Posterior vena cava (tissue), 2 donors: ENCODE results near the gene RPL36. TPM values are rescaled to one million over a fixed set of nuclear protein-coding genes. Genes with fewer than 3 reads are reported as not detected.
"Not testable (repeated sequence)": the region's sequence is repeated elsewhere in the genome, so short reads cannot be mapped to it uniquely, and the experiment has no call there.

Source experiments
- DNase-seq: peaks from one replicate; pipeline ENCODE4 v3.0.0-alpha.2; 2020; ENCODE audit warnings: low spot score
- intact Hi-C, 2 donors: fragments of 100-400 bp; cut with DNase I; formaldehyde crosslinking; loops; one replicate each; pipeline versions ENCODE4 v1.14.1 to v1.14.2; 2022 to 2023
- total RNA-seq, 2 donors: library from RNA; stranded (reverse); fragmentation: NEBNext Ultra II Directional; extraction: Animal tissue kit (Norgen Biotek cat#: 25700); gene quantifications; one replicate each; pipeline ENCODE4 v1.2.1, GENCODE V29; 2021
- donor health status: DM: yes; HTN: yes; CAD: no.
- donor health status: DM: yes; HTN: yes; CAD: no.

RPL36 gene
- total RNA-seq, 2 donors from 2014 or later, result 525 to 575 TPM

DNA sequence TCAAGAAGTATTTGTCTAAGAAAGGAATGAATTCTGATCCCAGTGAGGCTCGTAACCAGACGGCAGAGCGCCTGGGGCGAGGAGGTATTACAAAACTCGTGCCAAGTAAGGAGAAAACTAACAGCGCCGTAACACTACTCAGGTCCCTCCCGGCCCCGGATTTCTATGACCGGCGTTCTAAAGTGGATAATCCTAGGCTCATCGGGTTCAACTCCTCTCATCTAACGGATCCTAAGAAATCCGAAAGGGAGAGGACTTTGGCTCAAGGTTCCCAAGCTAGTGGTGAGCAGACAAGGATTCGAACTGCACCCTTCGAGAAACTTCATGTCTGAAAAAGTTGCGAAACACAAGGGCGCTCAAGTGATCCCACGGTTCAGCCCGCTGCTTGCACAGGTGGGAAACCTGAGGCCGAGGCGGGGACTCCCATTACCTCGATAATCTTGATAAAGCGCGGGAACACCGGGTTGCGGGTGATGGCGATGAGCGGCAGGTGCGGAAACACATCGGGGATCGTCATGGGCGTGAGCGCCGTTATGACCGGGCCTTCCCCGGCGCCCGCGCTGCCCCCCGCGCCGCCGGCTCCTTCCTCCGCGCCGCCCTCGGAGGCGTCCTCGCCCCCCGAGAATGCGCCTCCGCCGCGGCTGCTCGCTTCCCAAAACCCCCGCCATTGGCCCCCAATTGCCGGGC, 29.3 kb downstream of the RPL36 start:
- no peak for DNase-seq
- intact Hi-C loops, result no loop called here

DNA sequence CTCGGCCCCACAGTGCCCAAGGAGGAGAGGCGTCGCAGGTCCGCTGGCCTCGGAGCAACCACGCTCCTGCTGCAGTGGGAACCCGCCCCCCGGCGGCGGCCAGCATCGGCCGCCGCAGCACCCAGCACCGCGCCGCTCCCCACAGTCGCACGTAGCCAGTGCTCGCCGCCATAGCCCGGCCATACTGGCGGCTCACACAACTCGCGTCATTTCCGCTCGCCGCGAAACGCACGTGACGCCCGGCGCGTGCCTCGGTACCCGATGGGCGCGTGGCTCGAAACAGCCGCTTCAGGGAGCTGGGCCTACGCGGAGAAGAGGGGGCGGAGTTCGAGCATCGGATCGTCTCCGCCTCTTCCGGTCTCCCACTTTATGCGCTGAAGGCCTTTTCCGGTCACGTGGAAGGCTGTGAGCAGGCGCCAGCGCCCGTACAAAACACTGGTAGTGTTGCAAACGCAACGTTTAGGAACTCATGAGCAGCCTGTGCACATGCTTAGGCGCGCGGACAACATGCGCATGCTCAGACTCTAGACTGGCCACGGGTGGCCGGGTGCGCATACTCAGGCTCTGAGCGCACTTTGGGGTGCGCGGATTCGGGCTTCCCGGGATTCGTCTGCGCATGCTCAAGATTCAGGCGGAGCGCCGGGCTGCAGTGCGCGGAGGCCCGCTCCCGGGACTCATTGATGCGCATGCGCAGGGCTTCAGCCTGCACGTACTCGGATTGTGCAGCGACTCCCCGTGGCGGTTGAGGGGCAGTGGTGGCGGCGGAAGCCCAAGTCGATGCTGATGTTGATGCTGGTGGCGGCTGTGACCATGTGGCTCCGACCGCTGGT, 30.1 kb downstream of the RPL36 start, which contains the start of the genes CATSPERD and LONP1:
TSS of gene CATSPERD (plus strand) at position 677 of the 830 bp plus-strand sequence. CDS start at position 778, 101 bp downstream.
TSS of gene LONP1 (minus strand) at position 186 of the 830 bp plus-strand sequence. CDS start at position 172, 14 bp downstream.
- peak; percentile 100 for DNase-seq
- intact Hi-C loops, result no loop called here

DNA sequence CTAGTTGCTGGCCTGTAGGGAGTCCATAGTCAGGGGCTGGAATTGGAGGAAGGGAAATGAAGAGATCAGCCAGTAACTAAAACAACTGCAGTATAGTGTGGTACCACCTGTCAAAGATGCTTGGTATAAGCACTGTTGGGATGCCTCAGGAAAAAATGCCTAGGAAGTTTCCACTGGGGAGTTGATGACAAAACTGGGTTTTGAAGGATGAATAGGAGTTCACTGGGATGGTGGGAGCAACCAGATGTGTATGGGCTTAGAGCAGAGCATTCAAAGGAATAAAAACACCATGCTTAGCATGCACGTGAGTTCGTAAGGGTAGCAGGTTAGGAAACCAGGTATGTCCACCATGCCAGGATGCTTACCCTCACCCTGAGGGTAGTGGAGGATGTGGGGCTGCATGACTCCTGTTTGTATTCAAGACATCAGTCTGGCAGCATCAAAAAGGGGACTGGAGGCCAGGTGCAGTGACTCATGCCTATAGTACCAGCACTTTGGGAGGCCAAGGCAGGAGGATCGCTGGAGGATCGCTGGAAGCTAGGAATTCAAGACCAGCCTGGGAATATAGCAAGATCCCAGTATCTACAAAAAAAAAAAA, 37.5 kb downstream of the RPL36 start:
- intact Hi-C loops, result no loop called here
- no peak for DNase-seq

DNA sequence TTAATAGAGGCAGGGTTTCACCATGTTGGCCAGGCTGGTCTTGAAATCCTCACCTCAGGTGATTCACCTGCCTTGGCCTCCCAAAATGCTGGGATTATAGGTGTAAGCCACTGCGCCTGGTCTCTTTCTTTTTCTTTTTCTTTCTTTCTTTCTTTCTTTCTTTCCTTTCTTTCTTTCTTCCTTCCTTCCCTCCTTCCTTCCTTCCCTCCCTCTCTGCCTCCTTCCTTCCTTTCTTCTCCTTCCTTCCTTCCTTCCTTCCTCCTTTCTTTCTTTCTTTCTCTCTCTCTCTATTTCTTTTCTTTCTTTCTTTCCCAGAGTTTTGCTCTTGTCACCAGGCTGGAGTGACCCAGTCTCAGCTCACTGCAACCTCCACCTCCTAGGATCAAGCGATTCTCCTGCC, 43.1 kb downstream of the RPL36 start:
- DNase-seq, intact Hi-C loops: not testable (repeated sequence)

DNA sequence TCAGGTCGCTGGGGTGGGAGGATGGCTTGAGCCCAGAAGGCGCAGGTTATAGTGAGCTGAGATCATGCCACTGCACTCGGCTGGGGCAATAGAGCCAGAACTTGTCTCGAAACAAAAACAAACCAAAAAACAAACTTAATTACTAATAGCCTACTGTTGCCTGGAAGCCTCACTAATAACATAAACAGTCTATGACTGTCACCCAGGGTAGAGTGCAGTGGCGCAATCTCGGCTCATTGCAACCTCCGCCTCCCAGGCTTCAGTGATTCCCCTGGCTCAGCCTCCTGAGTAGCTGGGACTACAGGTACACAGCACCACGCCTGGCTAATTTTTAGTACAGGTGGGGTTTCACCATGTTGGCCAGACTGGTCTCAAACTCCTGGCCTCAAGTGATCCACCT, 48.3 kb downstream of the RPL36 start:
- no peak for DNase-seq
- intact Hi-C loops, result no loop called here

Other genes with a start within 250 kb of the RPL36 start
- gene ZNRF4, start 234.9 kb upstream of the RPL36 start, total RNA-seq, result not detected
- gene TINCR, start 122.3 kb upstream of the RPL36 start, total RNA-seq, result under 1 TPM; 0.42 to 0.43 TPM
- 10 to 100 TPM; 50.9 to 57.3 TPM for gene SAFB2, start 67.5 kb upstream of the RPL36 start, total RNA-seq
- gene SAFB, start 67.2 kb upstream of the RPL36 start, total RNA-seq, result 10 to 100 TPM; 49.4 to 50.5 TPM
- 10 to 100 TPM; 54.1 to 54.4 TPM for gene MICOS13, start 9.8 kb upstream of the RPL36 start, total RNA-seq
- gene HSD11B1L, start 9.3 kb upstream of the RPL36 start, total RNA-seq, result 1 to 10 TPM; 3.8 to 4.0 TPM
- gene LONP1, start 29.9 kb downstream of the RPL36 start, total RNA-seq, result 10 to 100 TPM; 34.8 to 40.4 TPM
- not detected for gene CATSPERD, start 30.3 kb downstream of the RPL36 start, total RNA-seq
- 1 to 10 TPM in 1 of 2 donors, under 1 TPM in 1; 1.00 to 2.2 TPM for gene PRR22, start 94.5 kb downstream of the RPL36 start, total RNA-seq
- 10 to 100 TPM; 19.1 to 27.6 TPM for gene DUS3L, start 100.9 kb downstream of the RPL36 start, total RNA-seq
- gene NRTN, start 114.8 kb downstream of the RPL36 start, total RNA-seq, result under 1 TPM in 1 of 2 donors, not detected in 1; 0.52 TPM
- gene FUT6, start 149.4 kb downstream of the RPL36 start, total RNA-seq, result not detected
- not detected for gene FUT3, start 161.2 kb downstream of the RPL36 start, total RNA-seq
- gene FUT5, start 180.2 kb downstream of the RPL36 start, total RNA-seq, result not detected
- 100 to 1,000 TPM; 161 to 193 TPM for gene NDUFA11, start 213.5 kb downstream of the RPL36 start, total RNA-seq
- 1 to 10 TPM; 2.4 to 5.0 TPM for gene VMAC, start 214.6 kb downstream of the RPL36 start, total RNA-seq
- gene CAPS, start 224.0 kb downstream of the RPL36 start, total RNA-seq, result 1 to 10 TPM; 3.8 to 8.5 TPM